GM12878 (cell line): ENCODE measurements around the gene IFNG-AS1.

Source experiments
- CEBPB ChIP-seq, 2 experiments: fragments of 150-350 bp in 1 of 2; IDR thresholded peaks; 2 replicates each; pipeline ENCODE4 v1.6.1; 2012 to 2014; ENCODE audit warnings: low read depth in 2 of 2, low read length in 2 of 2, borderline replicate concordance in 1 of 2, inconsistent platforms in 1 of 2
- CTCF ChIP-seq, 3 experiments: IDR thresholded peaks in 2 of 3; conservative IDR thresholded peaks in 1 of 3; 2 replicates each; pipeline ENCODE4 v1.5.1; 2011; ENCODE audit warnings: low read depth in 3 of 3, low read length in 3 of 3, mild to moderate bottlenecking in 3 of 3, control low read depth in 2 of 3, moderate library complexity in 2 of 3, inconsistent platforms in 1 of 3, mixed read lengths in 1 of 3; ENCODE audit not compliant: control insufficient read depth in 2 of 3, insufficient read depth in 1 of 3; ENCODE audit errors: extremely low read depth in 1 of 3
- EZH2 ChIP-seq: IDR thresholded peaks from 2 replicates; pipeline ENCODE4 v1.6.1; 2012; ENCODE audit warnings: low read depth, mild to moderate bottlenecking, control low read depth, inconsistent platforms, low read length, borderline replicate concordance; ENCODE audit not compliant: control insufficient read depth
- MXI1 ChIP-seq: fragments of 150-350 bp; IDR thresholded peaks from 2 replicates; pipeline ENCODE4 v1.6.1; 2011; ENCODE audit warnings: low read depth, mild to moderate bottlenecking, inconsistent platforms, low read length, improper control_type of control experiment
- RFX5 ChIP-seq: IDR thresholded peaks from 2 replicates; pipeline ENCODE4 v1.6.1; 2011; ENCODE audit warnings: low read depth, low read length, improper control_type of control experiment
- SIN3A ChIP-seq: IDR thresholded peaks from 2 replicates; pipeline ENCODE4 v1.6.1; 2012; ENCODE audit warnings: low read depth, low read length, improper control_type of control experiment
- STAT3 ChIP-seq: IDR thresholded peaks from 2 replicates; pipeline ENCODE4 v1.6.1; 2011; ENCODE audit warnings: low read depth, low read length, improper control_type of control experiment
- TCF7 ChIP-seq: IDR thresholded peaks from 2 replicates; pipeline ENCODE4 v1.6.1; 2014; ENCODE audit warnings: antibody characterized with exemption, borderline replicate concordance
- USF1 ChIP-seq: IDR thresholded peaks from 2 replicates; pipeline ENCODE4 v1.6.1; 2011; ENCODE audit warnings: borderline replicate concordance, low read depth, mild to moderate bottlenecking, moderate library complexity, mixed read lengths, low read length; ENCODE audit not compliant: insufficient read depth; ENCODE audit errors: extremely low read length
- TF ChIP-seq, protein P1 (sequence below): IDR thresholded peaks from 2 replicates; pipeline ENCODE4 v1.6.1; 2012; ENCODE audit warnings: mild to moderate bottlenecking, low read depth, low read length

DNA sequence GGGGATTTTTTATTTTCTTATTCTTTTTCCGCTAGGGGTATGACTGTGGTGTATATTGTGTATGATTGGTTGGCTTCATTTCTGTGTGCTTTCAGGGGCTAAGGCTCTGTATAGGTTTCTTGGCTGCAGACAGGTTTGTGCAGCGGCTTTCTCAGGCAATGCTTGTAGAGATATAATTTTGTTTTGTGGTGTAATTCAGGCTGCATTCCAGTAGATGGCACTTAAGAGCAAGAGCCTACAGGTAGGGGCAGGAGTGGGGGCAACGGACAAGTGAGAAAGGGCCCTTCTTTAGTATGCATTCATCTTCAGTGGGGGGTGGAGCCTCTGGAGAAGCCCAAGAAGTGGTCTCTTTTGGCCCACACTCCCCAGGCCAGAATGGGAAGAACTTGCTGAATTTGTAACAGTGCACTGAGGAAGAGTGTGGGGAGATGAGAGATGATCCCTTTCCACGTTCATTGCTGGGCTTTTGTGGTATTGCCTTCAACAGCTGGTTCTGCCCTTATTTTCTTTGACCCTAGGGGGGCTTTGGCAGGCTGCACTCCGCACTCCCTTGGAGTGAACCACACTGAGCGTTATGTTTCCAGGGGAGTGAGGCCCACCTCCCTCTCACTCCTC, 78.6 kb downstream of the IFNG-AS1 start:
- TF ChIP-seq, protein P1, sequence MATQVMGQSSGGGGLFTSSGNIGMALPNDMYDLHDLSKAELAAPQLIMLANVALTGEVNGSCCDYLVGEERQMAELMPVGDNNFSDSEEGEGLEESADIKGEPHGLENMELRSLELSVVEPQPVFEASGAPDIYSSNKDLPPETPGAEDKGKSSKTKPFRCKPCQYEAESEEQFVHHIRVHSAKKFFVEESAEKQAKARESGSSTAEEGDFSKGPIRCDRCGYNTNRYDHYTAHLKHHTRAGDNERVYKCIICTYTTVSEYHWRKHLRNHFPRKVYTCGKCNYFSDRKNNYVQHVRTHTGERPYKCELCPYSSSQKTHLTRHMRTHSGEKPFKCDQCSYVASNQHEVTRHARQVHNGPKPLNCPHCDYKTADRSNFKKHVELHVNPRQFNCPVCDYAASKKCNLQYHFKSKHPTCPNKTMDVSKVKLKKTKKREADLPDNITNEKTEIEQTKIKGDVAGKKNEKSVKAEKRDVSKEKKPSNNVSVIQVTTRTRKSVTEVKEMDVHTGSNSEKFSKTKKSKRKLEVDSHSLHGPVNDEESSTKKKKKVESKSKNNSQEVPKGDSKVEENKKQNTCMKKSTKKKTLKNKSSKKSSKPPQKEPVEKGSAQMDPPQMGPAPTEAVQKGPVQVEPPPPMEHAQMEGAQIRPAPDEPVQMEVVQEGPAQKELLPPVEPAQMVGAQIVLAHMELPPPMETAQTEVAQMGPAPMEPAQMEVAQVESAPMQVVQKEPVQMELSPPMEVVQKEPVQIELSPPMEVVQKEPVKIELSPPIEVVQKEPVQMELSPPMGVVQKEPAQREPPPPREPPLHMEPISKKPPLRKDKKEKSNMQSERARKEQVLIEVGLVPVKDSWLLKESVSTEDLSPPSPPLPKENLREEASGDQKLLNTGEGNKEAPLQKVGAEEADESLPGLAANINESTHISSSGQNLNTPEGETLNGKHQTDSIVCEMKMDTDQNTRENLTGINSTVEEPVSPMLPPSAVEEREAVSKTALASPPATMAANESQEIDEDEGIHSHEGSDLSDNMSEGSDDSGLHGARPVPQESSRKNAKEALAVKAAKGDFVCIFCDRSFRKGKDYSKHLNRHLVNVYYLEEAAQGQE, result no peak
- no peak for TF ChIP-seq MXI1
- peak; percentile 4 to 32 (median 28); a peak in 3 of 6 replicates for TF ChIP-seq CTCF (IDR thresholded peaks at IDR 0.05 in 2 of 3, conservative IDR thresholded peaks at IDR 0.05 in 1 of 3; ENCODE audit: control insufficient read depth in 2 of 3, extremely low read depth in 1 of 3, insufficient read depth in 1 of 3, low read depth in 3 of 3, low read length in 3 of 3)
- TF ChIP-seq USF1, result no peak
- TF ChIP-seq EZH2, result no peak
- TF ChIP-seq RFX5, result no peak
- no peak for TF ChIP-seq STAT3
- no peak for TF ChIP-seq TCF7
- no peak for TF ChIP-seq SIN3A
- no peak for TF ChIP-seq CEBPB (IDR thresholded peaks at IDR 0.05; ENCODE audit: borderline replicate concordance in 1 of 2, low read depth in 2 of 2, low read length in 2 of 2)
